ENCODE measurements around the gene CTDNEP1.

DNA sequence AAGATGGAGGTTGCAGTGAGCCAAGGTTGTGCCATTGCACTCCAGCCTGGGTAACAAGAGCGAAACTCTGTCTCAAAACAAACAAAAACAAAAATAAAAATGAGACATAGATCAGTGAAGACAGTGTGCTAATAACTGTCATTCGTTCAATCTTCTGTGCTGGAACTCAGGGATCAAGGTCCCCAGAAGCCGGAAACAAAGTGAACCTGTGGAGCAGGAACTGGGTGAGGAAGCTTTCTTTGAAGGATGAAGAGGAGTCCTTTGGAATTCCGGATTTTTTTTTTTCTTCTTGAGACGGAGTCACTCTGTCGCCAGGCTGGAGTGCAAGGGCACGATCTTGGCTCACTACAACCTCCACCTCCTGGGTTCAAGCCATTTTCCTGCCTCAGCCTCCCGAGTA is 27.9 kb upstream of the CTDNEP1 start:
- TF ChIP-seq, protein P1, sequence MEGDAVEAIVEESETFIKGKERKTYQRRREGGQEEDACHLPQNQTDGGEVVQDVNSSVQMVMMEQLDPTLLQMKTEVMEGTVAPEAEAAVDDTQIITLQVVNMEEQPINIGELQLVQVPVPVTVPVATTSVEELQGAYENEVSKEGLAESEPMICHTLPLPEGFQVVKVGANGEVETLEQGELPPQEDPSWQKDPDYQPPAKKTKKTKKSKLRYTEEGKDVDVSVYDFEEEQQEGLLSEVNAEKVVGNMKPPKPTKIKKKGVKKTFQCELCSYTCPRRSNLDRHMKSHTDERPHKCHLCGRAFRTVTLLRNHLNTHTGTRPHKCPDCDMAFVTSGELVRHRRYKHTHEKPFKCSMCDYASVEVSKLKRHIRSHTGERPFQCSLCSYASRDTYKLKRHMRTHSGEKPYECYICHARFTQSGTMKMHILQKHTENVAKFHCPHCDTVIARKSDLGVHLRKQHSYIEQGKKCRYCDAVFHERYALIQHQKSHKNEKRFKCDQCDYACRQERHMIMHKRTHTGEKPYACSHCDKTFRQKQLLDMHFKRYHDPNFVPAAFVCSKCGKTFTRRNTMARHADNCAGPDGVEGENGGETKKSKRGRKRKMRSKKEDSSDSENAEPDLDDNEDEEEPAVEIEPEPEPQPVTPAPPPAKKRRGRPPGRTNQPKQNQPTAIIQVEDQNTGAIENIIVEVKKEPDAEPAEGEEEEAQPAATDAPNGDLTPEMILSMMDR (optimal IDR thresholded peaks at IDR 0.05 in 1 of 3, IDR thresholded peaks at IDR 0.05 in 1 of 3, conservative IDR thresholded peaks at IDR 0.05 in 1 of 3; ENCODE audit: extremely low read depth in 1 of 3, insufficient read depth in 2 of 3, low read length in 3 of 3): no peak
- TF ChIP-seq EZH2 (IDR thresholded peaks at IDR 0.05; ENCODE audit: low read length): no peak

All from keratinocyte (primary cell).